K562 (cell line): Measurements from ENCODE around the gene CLEC4M. TPM values are rescaled to one million over a fixed set of nuclear protein-coding genes. Genes with fewer than 3 reads are reported as not detected.

ENCODE experiments used
- ARID1B ChIP-seq: fragments of 450-650 bp; IDR thresholded peaks from 2 replicates; pipeline ENCODE4 v1.6.1; 2016; ENCODE audit warnings: antibody characterized with exemption, mild to moderate bottlenecking, inconsistent platforms
- E2F4 ChIP-seq: sonication (generic); formaldehyde crosslinking; IDR thresholded peaks from 2 replicates; pipeline ENCODE4 v1.8.0; 2022; ENCODE audit warnings: mild to moderate bottlenecking, low read depth, missing genetic modification reagents
- E2F6 ChIP-seq, 2 experiments: IDR thresholded peaks; 2 replicates each; pipeline ENCODE4 v1.6.1; 2011; ENCODE audit warnings: borderline replicate concordance in 1 of 2, control low read depth in 1 of 2, low read depth in 1 of 2, low read length in 1 of 2, mild to moderate bottlenecking in 1 of 2, mixed read lengths in 1 of 2, moderate library complexity in 1 of 2; ENCODE audit not compliant: insufficient read depth in 1 of 2, insufficient read length in 1 of 2, poor library complexity in 1 of 2, severe bottlenecking in 1 of 2; ENCODE audit errors: extremely low read depth in 1 of 2
- ETV1 ChIP-seq: fragments of 450-650 bp; conservative IDR thresholded peaks from 2 replicates; pipeline ENCODE4 v1.6.1; 2016; ENCODE audit warnings: missing genetic modification characterization, control low read depth, low read depth, missing compliant biosample characterization
- EZH2 ChIP-seq: IDR thresholded peaks from 2 replicates; pipeline ENCODE4 v1.6.1; 2012; ENCODE audit warnings: low read depth, mild to moderate bottlenecking, inconsistent platforms, low read length, borderline replicate concordance
- GATA2 ChIP-seq: sonication (generic); formaldehyde crosslinking; IDR thresholded peaks from 2 replicates; pipeline ENCODE4 v1.4.0; 2020; ENCODE audit warnings: mild to moderate bottlenecking, missing genetic modification reagents
- SMARCE1 ChIP-seq: fragments of 450-650 bp; IDR thresholded peaks from 2 replicates; pipeline ENCODE4 v1.7.1; 2016; ENCODE audit warnings: mild to moderate bottlenecking
- TRIM24 ChIP-seq, 2 experiments: fragments of 450-650 bp; IDR thresholded peaks; 2 replicates each; pipeline ENCODE4 v1.6.1; 2016
- YY1 ChIP-seq, 3 experiments: IDR thresholded peaks; 2 replicates each; pipeline ENCODE4 v1.6.1; 2011; ENCODE audit warnings: low read length in 2 of 3, mild to moderate bottlenecking in 2 of 3, moderate library complexity in 2 of 3, borderline replicate concordance in 1 of 3, control low read depth in 1 of 3, low read depth in 1 of 3; ENCODE audit not compliant: insufficient read depth in 3 of 3, insufficient replicate concordance in 2 of 3, control insufficient read depth in 1 of 3, insufficient read length in 1 of 3; ENCODE audit errors: extremely low read depth in 1 of 3
- ZEB2 ChIP-seq: fragments of 450-650 bp; IDR thresholded peaks from 2 replicates; pipeline ENCODE4 v1.6.1; 2016
- ZNF316 ChIP-seq: fragments of 450-650 bp; IDR thresholded peaks from 2 replicates; pipeline ENCODE4 v1.6.1; 2016
- polyA plus RNA-seq, 8 experiments: library from polyadenylated mRNA; depleted of rRNA in 4 of 8; stranded (reverse) in 5 of 8; unstranded in 3 of 8; fragments of >200 nt; fragmentation: Nextera tagmentation in 2 of 8; fragmentation: Illumina TruSeq in 1 of 8; extraction: Ambion mirVana in 2 of 8; extraction: Trizol in 1 of 8; gene quantifications; 2 replicates each; pipeline versions ENCODE4 v1.2.1 to v1.2.3, GENCODE V29; 2011 to 2014; ENCODE audit warnings: inconsistent platforms in 1 of 8, missing spikeins in 1 of 8
- total RNA-seq, 7 experiments: library from RNA; depleted of rRNA in 6 of 7; stranded (reverse); fragments of >200 nt in 6 of 7; fragmentation: Illumina TruSeq in 2 of 7; extraction: Trizol in 2 of 7; gene quantifications; 2 replicates each; pipeline versions ENCODE4 v1.2.1 to v1.2.3, GENCODE V29; 2011 to 2021; ENCODE audit warnings: low replicate concordance in 1 of 7
- TF ChIP-seq, protein P1 (sequence below), 2 experiments: fragments of 450-650 bp; formaldehyde crosslinking in 1 of 2; IDR thresholded peaks; 2 replicates each; pipeline versions ENCODE4 v1.4.0 to v1.6.1; 2014 to 2020; ENCODE audit warnings: mild to moderate bottlenecking in 2 of 2, borderline replicate concordance in 1 of 2, low read depth in 1 of 2
- TF ChIP-seq, protein P2 (sequence below): sonication (generic); formaldehyde crosslinking; IDR thresholded peaks from 2 replicates; pipeline ENCODE4 v1.9.0; 2022; ENCODE audit warnings: mild to moderate bottlenecking, missing genetic modification reagents
- TF ChIP-seq, protein P3 (sequence below): fragments of 200-800 bp; sonication (Bioruptor generic); IDR thresholded peaks from 2 replicates; pipeline ENCODE4 v1.6.1; 2017; ENCODE audit warnings: missing genetic modification characterization, missing compliant biosample characterization

CLEC4M gene
- total and polyA plus RNA-seq, 9 of the 15 experiments (the other 6 are each of a cell fraction or from before 2014, with no cell fraction given), result 0.08 to 0.18 TPM; not detected in 7

GRCh38 chr19:7801020-7801570 is 38.1 kb downstream of the CLEC4M start (continued):
- TF ChIP-seq, protein P1, sequence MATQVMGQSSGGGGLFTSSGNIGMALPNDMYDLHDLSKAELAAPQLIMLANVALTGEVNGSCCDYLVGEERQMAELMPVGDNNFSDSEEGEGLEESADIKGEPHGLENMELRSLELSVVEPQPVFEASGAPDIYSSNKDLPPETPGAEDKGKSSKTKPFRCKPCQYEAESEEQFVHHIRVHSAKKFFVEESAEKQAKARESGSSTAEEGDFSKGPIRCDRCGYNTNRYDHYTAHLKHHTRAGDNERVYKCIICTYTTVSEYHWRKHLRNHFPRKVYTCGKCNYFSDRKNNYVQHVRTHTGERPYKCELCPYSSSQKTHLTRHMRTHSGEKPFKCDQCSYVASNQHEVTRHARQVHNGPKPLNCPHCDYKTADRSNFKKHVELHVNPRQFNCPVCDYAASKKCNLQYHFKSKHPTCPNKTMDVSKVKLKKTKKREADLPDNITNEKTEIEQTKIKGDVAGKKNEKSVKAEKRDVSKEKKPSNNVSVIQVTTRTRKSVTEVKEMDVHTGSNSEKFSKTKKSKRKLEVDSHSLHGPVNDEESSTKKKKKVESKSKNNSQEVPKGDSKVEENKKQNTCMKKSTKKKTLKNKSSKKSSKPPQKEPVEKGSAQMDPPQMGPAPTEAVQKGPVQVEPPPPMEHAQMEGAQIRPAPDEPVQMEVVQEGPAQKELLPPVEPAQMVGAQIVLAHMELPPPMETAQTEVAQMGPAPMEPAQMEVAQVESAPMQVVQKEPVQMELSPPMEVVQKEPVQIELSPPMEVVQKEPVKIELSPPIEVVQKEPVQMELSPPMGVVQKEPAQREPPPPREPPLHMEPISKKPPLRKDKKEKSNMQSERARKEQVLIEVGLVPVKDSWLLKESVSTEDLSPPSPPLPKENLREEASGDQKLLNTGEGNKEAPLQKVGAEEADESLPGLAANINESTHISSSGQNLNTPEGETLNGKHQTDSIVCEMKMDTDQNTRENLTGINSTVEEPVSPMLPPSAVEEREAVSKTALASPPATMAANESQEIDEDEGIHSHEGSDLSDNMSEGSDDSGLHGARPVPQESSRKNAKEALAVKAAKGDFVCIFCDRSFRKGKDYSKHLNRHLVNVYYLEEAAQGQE (IDR thresholded peaks at IDR 0.05; ENCODE audit: borderline replicate concordance), result peak; percentile 68; the same call in 1 of the 2 replicates
- TF ChIP-seq, protein P1 (CRISPR knock-in tag; IDR thresholded peaks at IDR 0.05; ENCODE audit: low read depth), result no peak
- TF ChIP-seq TRIM24 (IDR thresholded peaks at IDR 0.05), result peak in 1 of 2 experiments; percentile 33; a peak in 1 of 4 replicates
- TF ChIP-seq EZH2, result no peak
- TF ChIP-seq SMARCE1, result no peak
- TF ChIP-seq E2F6 (IDR thresholded peaks at IDR 0.05; ENCODE audit: borderline replicate concordance in 1 of 2, extremely low read depth in 1 of 2, insufficient read depth in 1 of 2, insufficient read length in 1 of 2, low read depth in 1 of 2, low read length in 1 of 2, poor library complexity in 1 of 2, severe bottlenecking in 1 of 2), result peak in 1 of 2 experiments; percentile 24
- peak in 1 of 3 experiments; percentile 9 for TF ChIP-seq YY1 (IDR thresholded peaks at IDR 0.05; ENCODE audit: borderline replicate concordance in 1 of 3, control insufficient read depth in 1 of 3, extremely low read depth in 1 of 3, insufficient read depth in 3 of 3, insufficient read length in 1 of 3, insufficient replicate concordance in 2 of 3, low read depth in 1 of 3, low read length in 2 of 3)
- peak; percentile 35; the same call in 1 of the 2 replicates for TF ChIP-seq ARID1B
- no peak for TF ChIP-seq E2F4
- no peak for TF ChIP-seq ZEB2
- peak; percentile 73 for TF ChIP-seq GATA2 (CRISPR knock-in tag)
- TF ChIP-seq, protein P2, sequence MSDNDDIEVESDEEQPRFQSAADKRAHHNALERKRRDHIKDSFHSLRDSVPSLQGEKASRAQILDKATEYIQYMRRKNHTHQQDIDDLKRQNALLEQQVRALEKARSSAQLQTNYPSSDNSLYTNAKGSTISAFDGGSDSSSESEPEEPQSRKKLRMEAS (CRISPR knock-in tag), result no peak
- TF ChIP-seq, protein P3, sequence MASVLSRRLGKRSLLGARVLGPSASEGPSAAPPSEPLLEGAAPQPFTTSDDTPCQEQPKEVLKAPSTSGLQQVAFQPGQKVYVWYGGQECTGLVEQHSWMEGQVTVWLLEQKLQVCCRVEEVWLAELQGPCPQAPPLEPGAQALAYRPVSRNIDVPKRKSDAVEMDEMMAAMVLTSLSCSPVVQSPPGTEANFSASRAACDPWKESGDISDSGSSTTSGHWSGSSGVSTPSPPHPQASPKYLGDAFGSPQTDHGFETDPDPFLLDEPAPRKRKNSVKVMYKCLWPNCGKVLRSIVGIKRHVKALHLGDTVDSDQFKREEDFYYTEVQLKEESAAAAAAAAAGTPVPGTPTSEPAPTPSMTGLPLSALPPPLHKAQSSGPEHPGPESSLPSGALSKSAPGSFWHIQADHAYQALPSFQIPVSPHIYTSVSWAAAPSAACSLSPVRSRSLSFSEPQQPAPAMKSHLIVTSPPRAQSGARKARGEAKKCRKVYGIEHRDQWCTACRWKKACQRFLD (CRISPR knock-in tag), result no peak
- no peak for TF ChIP-seq ZNF316
- TF ChIP-seq ETV1, result no peak
